C4-2B (cell line): ENCODE results near the gene PLA2G7.

Experiments used
- H3K27ac ChIP-seq: fragments of 450-650 bp; 2 replicates; pipeline ENCODE4 v1.5.1; 2017
- ZFX ChIP-seq: fragments of 450-650 bp; IDR thresholded peaks from 2 replicates; pipeline ENCODE4 v1.6.1; 2017
- TF ChIP-seq, protein P1 (sequence below): fragments of 450-650 bp; conservative IDR thresholded peaks from 2 replicates; pipeline ENCODE4 v1.5.1; 2017; ENCODE audit warnings: mild to moderate bottlenecking

Gene PLA2G7

DNA sequence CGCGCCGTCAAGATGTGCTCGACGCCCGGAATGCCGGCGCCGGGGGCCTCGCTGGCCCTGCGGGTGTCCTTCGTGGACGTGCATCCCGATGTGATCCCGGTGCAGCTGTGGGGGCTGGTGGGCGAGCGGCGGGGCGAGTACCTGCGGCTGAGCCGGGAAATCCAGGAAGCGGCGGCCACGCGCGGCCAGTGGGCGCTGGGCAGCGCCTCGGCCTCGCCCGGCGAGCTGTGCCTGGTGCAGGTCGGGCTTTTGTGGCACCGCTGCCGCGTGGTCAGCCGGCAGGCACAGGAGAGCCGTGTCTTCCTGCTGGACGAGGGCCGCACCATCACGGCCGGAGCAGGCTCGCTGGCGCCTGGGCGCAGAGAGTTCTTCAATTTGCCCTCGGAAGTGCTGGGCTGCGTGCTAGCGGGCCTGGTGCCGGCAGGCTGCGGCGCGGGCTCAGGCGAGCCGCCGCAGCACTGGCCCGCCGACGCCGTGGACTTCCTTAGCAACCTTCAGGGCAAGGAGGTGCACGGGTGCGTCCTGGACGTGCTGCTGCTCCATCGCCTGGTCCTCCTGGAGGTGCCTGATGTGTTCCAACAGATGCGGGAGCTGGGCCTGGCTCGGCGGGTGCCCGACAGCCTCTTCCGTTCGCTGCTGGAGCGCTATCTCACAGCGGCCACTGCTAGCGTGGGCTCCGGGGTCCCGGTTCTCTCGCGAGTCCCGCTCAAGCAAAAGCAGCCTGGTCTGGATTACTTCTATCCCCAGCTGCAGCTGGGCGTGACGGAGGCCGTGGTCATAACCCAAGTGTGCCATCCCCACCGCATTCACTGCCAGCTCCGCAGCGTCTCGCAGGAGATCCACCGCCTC, 46.8 kb downstream of the PLA2G7 start:
- H3K27ac ChIP-seq: no peak overlapping the region
- TF ChIP-seq, protein P1, sequence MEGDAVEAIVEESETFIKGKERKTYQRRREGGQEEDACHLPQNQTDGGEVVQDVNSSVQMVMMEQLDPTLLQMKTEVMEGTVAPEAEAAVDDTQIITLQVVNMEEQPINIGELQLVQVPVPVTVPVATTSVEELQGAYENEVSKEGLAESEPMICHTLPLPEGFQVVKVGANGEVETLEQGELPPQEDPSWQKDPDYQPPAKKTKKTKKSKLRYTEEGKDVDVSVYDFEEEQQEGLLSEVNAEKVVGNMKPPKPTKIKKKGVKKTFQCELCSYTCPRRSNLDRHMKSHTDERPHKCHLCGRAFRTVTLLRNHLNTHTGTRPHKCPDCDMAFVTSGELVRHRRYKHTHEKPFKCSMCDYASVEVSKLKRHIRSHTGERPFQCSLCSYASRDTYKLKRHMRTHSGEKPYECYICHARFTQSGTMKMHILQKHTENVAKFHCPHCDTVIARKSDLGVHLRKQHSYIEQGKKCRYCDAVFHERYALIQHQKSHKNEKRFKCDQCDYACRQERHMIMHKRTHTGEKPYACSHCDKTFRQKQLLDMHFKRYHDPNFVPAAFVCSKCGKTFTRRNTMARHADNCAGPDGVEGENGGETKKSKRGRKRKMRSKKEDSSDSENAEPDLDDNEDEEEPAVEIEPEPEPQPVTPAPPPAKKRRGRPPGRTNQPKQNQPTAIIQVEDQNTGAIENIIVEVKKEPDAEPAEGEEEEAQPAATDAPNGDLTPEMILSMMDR: no peak
- no peak for TF ChIP-seq ZFX

DNA sequence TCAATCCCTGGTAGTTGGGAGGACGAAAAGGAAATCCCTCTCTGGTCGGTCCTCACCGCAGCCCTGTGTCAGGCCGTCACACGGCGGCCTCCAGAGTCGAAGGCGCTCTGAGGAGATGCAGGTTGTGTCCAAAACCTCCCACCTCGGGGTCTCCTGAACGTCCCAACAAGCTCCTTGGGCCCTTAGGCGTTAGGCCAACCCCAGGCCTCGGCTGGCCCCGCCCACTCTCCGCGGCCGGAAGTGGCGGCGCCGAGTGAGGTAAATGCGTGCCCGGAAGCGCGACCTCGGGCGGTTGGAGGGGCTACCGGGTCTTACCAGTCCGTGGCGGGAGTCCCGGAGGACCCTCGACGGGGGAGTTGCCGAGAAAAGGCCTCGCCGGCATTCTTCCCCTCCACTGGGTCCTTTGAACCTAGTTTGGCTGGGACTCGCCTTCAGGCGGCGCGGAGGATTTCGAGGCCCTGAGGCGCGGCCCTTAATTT, 47.5 kb downstream of the PLA2G7 start, which contains the start of gene TDRD6:
TDRD6 (plus strand) TSS at position 267 of the 479 bp plus-strand sequence. CDS start 244 bp downstream, outside the sequence.
- TF ChIP-seq, protein P1: no peak
- TF ChIP-seq ZFX: no peak
- H3K27ac ChIP-seq: no peak within 1 kb of the TSS

DNA sequence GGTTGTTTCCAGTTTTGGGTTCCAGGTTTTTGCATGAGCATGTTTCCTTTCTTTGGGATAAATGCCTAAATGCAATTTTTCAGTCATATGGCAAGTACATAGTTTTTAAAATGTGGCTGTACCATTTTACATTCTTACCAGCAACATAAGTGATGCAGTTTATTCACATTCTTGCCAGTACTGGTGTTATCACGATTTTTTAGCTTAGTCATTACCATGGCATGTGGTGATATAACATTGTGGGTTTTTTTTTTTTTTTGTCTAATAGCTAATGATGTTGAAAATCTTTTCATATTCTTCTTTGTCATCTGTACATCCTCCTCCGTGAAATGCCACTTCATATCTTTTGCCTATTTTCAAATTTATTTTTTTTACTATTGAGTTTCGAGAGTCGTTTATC, 50.4 kb downstream of the PLA2G7 start:
- no peak for TF ChIP-seq ZFX
- TF ChIP-seq, protein P1: no peak
- no peak overlapping the region for H3K27ac ChIP-seq

DNA sequence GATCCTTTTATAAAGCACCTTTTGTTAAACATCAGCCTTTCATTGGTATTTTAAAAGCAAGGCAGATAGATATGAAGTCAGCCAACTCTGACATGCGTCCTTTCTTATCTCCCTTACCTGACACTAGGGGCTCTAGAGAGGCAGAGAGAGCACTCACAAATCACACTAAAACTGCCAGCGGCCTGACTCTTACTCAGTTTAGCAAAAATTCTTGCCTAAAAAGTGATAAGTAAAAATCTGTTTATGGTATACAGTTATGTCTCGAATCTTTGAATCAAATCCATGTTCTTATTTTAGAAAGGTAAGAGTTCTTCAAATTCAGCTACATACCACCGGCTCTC, 57.9 kb downstream of the PLA2G7 start:
- no peak overlapping the region for H3K27ac ChIP-seq
- TF ChIP-seq, protein P1: peak; percentile 56
- TF ChIP-seq ZFX: no peak

DNA sequence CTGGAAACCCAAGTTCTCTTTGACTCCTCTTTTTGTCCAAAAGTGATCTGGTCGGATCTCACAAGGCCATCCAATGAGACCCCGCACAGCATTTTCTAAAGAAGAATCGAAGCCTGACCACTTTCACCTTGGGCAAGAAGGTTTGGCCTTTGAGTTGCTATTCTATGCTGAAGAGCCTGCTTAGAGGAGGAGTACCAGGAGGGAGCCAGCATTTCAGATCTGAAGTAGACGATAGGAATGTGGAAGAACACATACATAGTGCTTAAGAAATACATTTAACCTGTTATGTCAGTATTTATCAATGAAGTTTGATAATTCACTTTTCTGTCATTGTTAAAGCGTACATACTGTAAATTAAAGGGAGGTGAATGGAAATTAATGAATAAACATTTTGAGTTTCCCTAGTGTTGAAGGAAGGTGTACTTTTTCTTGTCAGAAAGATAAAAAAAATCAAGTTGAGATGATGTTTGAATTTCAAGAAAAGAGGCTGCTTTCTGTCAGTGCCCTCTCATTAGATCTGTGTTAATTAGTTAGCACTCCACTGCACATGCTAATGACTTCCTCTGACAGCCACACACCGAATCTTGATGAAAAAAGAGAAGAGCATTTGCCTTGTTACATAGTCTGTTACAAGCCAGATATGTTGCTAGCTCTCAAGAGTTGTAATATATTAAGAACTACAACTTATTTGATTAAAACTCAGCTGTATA, 58.4 kb downstream of the PLA2G7 start:
- H3K27ac ChIP-seq: no peak overlapping the region
- TF ChIP-seq, protein P1: no peak
- no peak for TF ChIP-seq ZFX

DNA sequence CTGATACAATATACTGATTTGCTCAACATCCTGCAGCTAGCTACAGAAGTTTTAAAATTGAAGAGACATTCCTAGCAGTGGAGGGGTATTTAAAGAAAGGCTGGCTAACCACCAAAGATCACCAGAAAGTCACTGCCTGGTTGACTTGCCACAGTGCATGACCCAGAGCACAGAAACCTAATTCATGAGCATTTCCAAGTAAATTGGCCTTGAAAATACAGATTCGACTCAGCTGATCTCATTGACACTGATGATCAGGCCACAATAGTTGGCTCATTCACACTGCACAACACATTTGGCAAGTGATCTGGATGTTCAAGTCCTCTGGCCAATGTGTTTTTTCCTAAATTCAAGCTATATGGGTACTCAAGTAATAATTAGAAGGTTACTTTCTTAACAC, 60.8 kb downstream of the PLA2G7 start:
- H3K27ac ChIP-seq: no peak overlapping the region
- TF ChIP-seq, protein P1: no peak
- TF ChIP-seq ZFX: no peak

DNA sequence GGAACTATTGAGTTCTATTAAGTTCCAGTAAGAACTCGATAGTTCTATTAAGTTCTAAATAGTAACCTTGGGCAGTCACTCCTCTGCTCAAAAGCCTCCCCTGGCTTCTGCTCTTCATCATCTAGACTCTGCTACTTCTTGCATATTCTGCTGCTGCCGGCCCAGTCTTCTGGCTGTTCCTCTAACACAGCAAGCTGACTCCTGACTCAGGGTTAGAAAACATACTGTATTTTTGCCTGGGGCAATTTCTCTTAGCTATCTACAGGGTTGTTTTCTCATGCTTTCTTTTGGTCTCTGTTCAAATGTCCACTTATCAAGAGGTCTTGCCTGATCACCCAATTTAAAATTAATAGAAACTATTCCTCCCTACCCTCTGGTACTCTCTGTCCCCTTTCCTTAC, 67.8 kb downstream of the PLA2G7 start:
- no peak for TF ChIP-seq ZFX
- TF ChIP-seq, protein P1: no peak

More for the DNA sequence above, 67.8 kb downstream of the PLA2G7 start:
- H3K27ac ChIP-seq: no peak overlapping the region
